Measurements from ENCODE around the gene SUCO. TPM values are rescaled to one million over a fixed set of nuclear protein-coding genes. Genes with fewer than 3 reads are reported as not detected.

Gene SUCO
- total and polyA plus RNA-seq, 2 donors (not counting 1 experiment from before 2014, with no cell fraction given): 5.5 to 59.7 TPM

DNA sequence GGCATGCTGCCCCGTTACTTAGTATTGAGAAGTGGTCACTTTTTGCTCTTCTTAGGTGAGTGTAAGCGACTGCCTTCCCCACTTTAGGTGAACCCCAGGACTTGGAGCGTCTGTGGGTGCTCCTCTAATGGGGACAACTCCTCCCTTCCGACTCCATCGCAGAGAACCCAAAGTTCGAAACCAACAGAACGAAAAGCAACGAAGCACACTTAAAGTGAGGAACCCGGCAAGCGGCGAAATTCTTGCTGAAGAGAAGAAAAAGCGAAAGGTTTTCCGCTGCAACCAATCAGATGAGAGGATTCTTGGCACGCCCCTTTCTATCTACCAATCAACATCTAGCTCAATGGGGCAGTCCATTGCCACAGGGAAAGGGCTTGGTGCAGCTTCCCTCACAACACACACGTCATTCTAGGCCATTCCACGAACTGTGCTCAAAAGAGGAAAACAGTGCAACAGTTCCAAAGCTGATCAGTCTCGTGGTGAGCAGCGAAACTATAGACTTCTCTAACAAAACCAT is 709 bp upstream of the SUCO start:
- ChIA-PET CTCF (interaction anchor here (1.0 to 1.2 kb wide), 2 partner anchors 185 to 1047 kb away, joined by 3 read pairs; partner anchors contain the start of gene PRRC2C), POLR2A (interaction anchor here (0.5 to 1.1 kb wide), 3 partner anchors 692 to 1336 kb away, joined by 4 read pairs; partner anchors contain the start of genes GAS5 and ZBTB37)
- H3K4me1 ChIP-seq (ENCODE audit: control insufficient read depth in 2 of 2, insufficient read depth in 2 of 2, low read length in 2 of 2): peaks cover 22 to 34% of the 10 kb centered on the region in 2 donors
- Mint-ChIP-seq H3K4me3 (peak overlapping the region; percentile 100), H3K27ac (peak overlapping the region; percentile 100), H3K27me3 (peaks cover 9% of the 10 kb centered on the region), H3K9me3 (ENCODE audit: insufficient read depth) (no peaks in the 10 kb centered on the region), H3K4me1 (peaks cover 41% of the 10 kb centered on the region)
- TF ChIP-seq, protein P1, sequence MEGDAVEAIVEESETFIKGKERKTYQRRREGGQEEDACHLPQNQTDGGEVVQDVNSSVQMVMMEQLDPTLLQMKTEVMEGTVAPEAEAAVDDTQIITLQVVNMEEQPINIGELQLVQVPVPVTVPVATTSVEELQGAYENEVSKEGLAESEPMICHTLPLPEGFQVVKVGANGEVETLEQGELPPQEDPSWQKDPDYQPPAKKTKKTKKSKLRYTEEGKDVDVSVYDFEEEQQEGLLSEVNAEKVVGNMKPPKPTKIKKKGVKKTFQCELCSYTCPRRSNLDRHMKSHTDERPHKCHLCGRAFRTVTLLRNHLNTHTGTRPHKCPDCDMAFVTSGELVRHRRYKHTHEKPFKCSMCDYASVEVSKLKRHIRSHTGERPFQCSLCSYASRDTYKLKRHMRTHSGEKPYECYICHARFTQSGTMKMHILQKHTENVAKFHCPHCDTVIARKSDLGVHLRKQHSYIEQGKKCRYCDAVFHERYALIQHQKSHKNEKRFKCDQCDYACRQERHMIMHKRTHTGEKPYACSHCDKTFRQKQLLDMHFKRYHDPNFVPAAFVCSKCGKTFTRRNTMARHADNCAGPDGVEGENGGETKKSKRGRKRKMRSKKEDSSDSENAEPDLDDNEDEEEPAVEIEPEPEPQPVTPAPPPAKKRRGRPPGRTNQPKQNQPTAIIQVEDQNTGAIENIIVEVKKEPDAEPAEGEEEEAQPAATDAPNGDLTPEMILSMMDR (IDR thresholded peaks at IDR 0.05): no peak
- no peak for TF ChIP-seq EZH2 (IDR thresholded peaks at IDR 0.05; ENCODE audit: borderline replicate concordance, insufficient read depth, low read depth, low read length, poor library complexity, severe bottlenecking)
- intact Hi-C loops (cut with micrococcal nuclease): loop anchor here (1.0 to 10.0 kb wide), 12 partner anchors 87 to 1627 kb away; partner anchors contain the start of genes KLHL20, METTL13, PIGC and PRDX6
- peak overlapping the region; percentile 78 for H3K4me2 ChIP-seq (replicated peaks; ENCODE audit: low read depth, low read length, poor library complexity, severe bottlenecking)
- H3K9me3 ChIP-seq (ENCODE audit: control extremely low read depth in 1 of 3, control insufficient read depth in 2 of 3, insufficient read depth in 1 of 3, low read length in 2 of 3): no peaks in the 10 kb centered on the region
- peak overlapping the region; percentile 64 to 98 (median 96) for H3K4me3 ChIP-seq (ENCODE audit: control extremely low read depth in 1 of 5, extremely low read depth in 1 of 5, insufficient read depth in 1 of 5, low read depth in 2 of 5, low read length in 4 of 5)
- ATAC-seq (ENCODE audit: low read depth) (peak; percentile 64), DNase-seq (peak; percentile 98)
- H3K27ac ChIP-seq (ENCODE audit: low read length in 2 of 2): peak overlapping the region; percentile 99
- peak overlapping the region; percentile 94 for H3K9ac ChIP-seq (ENCODE audit: low read length)
- H3K36me3 ChIP-seq (replicated peaks in 1 of 2; ENCODE audit: control extremely low read depth in 1 of 2, control insufficient read depth in 1 of 2, extremely low read depth in 1 of 2, insufficient read depth in 2 of 2, low read length in 1 of 2): no peaks in the 10 kb centered on the region
- H3K27me3 ChIP-seq (replicated peaks in 1 of 4; ENCODE audit: control extremely low read depth in 1 of 4, control insufficient read depth in 3 of 4, insufficient read depth in 4 of 4, low read length in 3 of 4): no peaks in the 10 kb centered on the region
- H3K79me2 ChIP-seq (ENCODE audit: control insufficient read depth, insufficient read depth, low read length): peaks cover 37% of the 10 kb centered on the region
- 0% methylated on average over 14 of the region's 18 CpGs for WGBS (ENCODE audit: insufficient coverage)
- H2AFZ ChIP-seq (ENCODE audit: insufficient read depth, low read depth, low read length, poor library complexity, severe bottlenecking): peak overlapping the region; percentile 86
- H4K20me1 ChIP-seq (ENCODE audit: control insufficient read depth, insufficient read depth, low read length, poor library complexity, severe bottlenecking): peaks cover 15% of the 10 kb centered on the region

GRCh38 chr1:172533513-172534151 is 682 bp downstream of the SUCO start:
- no peak for TF ChIP-seq EZH2 (IDR thresholded peaks at IDR 0.05; ENCODE audit: borderline replicate concordance, insufficient read depth, low read depth, low read length, poor library complexity, severe bottlenecking)
- TF ChIP-seq, protein P1 (IDR thresholded peaks at IDR 0.05): no peak
- H3K36me3 ChIP-seq (replicated peaks in 1 of 2; ENCODE audit: control extremely low read depth in 1 of 2, control insufficient read depth in 1 of 2, extremely low read depth in 1 of 2, insufficient read depth in 2 of 2, low read length in 1 of 2): peaks cover 0 to 3% of the 10 kb centered on the region in 2 experiments
- H3K27me3 ChIP-seq (replicated peaks in 1 of 4; ENCODE audit: control extremely low read depth in 1 of 4, control insufficient read depth in 3 of 4, insufficient read depth in 4 of 4, low read length in 3 of 4): no peaks in the 10 kb centered on the region
- H3K9me3 ChIP-seq (ENCODE audit: control extremely low read depth in 1 of 3, control insufficient read depth in 2 of 3, insufficient read depth in 1 of 3, low read length in 2 of 3): no peaks in the 10 kb centered on the region
- H3K4me1 Mint-ChIP-seq: peaks cover 49% of the 10 kb centered on the region
- peak overlapping the region; percentile 94 for H3K9ac ChIP-seq (ENCODE audit: low read length)
- ChIA-PET POLR2A (interaction anchor here (0.5 kb wide), 1 partner anchor 486 kb away, joined by 3 read pairs; no protein-coding TSS in a partner anchor), CTCF (no interaction called here)
- H3K27me3 Mint-ChIP-seq: peaks cover 8% of the 10 kb centered on the region
- peak overlapping the region; percentile 64 to 98 (median 91) for H3K4me3 ChIP-seq (ENCODE audit: control extremely low read depth in 1 of 5, extremely low read depth in 1 of 5, insufficient read depth in 1 of 5, low read depth in 2 of 5, low read length in 4 of 5)
- H2AFZ ChIP-seq (ENCODE audit: insufficient read depth, low read depth, low read length, poor library complexity, severe bottlenecking): peak overlapping the region; percentile 70
- DNase-seq (no peak), ATAC-seq (ENCODE audit: low read depth) (no peak)
- H4K20me1 ChIP-seq (ENCODE audit: control insufficient read depth, insufficient read depth, low read length, poor library complexity, severe bottlenecking): peaks cover 28% of the 10 kb centered on the region
- peak overlapping the region; percentile 100 for H3K4me3 Mint-ChIP-seq
- peak overlapping the region; percentile 100 for H3K27ac Mint-ChIP-seq
- H3K4me2 ChIP-seq (replicated peaks; ENCODE audit: low read depth, low read length, poor library complexity, severe bottlenecking): peak overlapping the region; percentile 78
- H3K9me3 Mint-ChIP-seq (ENCODE audit: insufficient read depth): no peaks in the 10 kb centered on the region
- H3K4me1 ChIP-seq (ENCODE audit: control insufficient read depth in 2 of 2, insufficient read depth in 2 of 2, low read length in 2 of 2): peaks cover 22 to 38% of the 10 kb centered on the region in 2 donors
- WGBS (ENCODE audit: insufficient coverage): under 1% methylated on average over 23 of the region's 23 CpGs
- intact Hi-C loops (cut with micrococcal nuclease): loop anchor here (1.0 to 10.0 kb wide), 11 partner anchors 12 to 1625 kb away; partner anchors contain the start of genes DNM3, KLHL20, PIGC and PRDX6
- peak overlapping the region; percentile 99 for H3K27ac ChIP-seq (ENCODE audit: low read length in 2 of 2)
- peaks cover 51% of the 10 kb centered on the region for H3K79me2 ChIP-seq (ENCODE audit: control insufficient read depth, insufficient read depth, low read length)
